Erythroblast (primary cell): ENCODE measurements around the gene TUBGCP4.

Experiments
- GATA1 ChIP-seq: IDR thresholded peaks from 2 replicates; pipeline ENCODE4 v1.6.1; 2011; ENCODE audit warnings: low read depth, mild to moderate bottlenecking, control low read depth, low read length, moderate library complexity
- POLR2A ChIP-seq: IDR thresholded peaks from 2 replicates; pipeline ENCODE4 v1.6.1; 2011; ENCODE audit warnings: mild to moderate bottlenecking, low read length

- TF ChIP-seq POLR2A (no peak), GATA1 (no peak)
Observed at GRCh38 chr15:43441316-43441715, 70.4 kb downstream of the TUBGCP4 start.
